ENCODE results near the gene LOXHD1.

DNA sequence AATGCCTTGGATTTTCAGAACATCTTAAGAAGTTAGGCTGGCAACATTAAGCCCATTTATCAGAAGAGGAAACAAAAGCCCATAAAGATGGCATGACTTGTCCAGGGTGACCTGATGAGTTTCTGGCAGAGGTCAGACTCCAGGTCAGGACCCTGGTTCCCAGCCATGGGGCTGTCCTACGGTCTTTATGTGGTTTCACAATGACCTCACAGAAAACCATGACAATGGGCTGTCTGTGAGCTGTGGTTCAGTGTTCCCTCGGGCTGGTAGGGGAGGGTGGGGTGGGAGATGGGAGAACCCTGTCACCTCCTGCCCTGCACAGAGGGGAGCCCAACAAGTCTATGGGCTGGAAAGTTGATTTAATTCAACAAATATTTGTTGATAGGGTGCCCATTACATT is 101.8 kb downstream of the LOXHD1 start:
- TF ChIP-seq, protein P1, sequence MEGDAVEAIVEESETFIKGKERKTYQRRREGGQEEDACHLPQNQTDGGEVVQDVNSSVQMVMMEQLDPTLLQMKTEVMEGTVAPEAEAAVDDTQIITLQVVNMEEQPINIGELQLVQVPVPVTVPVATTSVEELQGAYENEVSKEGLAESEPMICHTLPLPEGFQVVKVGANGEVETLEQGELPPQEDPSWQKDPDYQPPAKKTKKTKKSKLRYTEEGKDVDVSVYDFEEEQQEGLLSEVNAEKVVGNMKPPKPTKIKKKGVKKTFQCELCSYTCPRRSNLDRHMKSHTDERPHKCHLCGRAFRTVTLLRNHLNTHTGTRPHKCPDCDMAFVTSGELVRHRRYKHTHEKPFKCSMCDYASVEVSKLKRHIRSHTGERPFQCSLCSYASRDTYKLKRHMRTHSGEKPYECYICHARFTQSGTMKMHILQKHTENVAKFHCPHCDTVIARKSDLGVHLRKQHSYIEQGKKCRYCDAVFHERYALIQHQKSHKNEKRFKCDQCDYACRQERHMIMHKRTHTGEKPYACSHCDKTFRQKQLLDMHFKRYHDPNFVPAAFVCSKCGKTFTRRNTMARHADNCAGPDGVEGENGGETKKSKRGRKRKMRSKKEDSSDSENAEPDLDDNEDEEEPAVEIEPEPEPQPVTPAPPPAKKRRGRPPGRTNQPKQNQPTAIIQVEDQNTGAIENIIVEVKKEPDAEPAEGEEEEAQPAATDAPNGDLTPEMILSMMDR (IDR thresholded peaks at IDR 0.05) = no peak
- no peak for TF ChIP-seq POLR2A (IDR thresholded peaks at IDR 0.05)
